Measurements from ENCODE around the gene NDUFA5.
"Not testable (repeated sequence)": the region's sequence is repeated elsewhere in the genome, so short reads cannot be mapped to it uniquely, and the experiment has no call there.

The NDUFA5 gene

DNA sequence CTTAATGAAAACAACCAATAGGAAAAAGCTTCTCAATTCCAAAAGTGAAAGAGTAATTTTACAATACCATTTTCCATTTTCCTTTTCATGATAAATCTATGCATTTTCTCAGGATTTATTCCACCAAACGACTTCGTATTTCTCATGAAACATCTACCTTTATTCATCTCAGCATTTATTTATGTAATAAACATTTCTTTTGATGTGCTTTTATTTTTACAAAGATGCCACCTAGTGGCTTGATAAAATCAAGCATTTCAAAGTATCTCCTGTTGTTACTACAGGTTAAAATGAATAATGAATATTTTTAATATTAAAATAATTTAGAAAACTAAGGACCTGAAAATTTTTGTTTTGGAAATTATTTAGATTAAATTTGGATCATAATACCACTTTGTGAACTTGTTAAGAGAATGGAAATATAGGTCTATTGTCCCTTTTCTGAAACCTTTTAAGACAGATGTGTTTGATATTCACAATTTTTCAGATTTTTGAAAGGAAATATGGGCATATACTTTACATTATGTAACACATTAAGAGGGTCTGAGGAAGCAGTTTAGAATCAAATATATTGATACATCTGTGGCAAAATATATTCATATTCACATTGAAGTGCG is 20.5 kb downstream of the NDUFA5 start:
- no peaks in the 10 kb centered on the region for H3K9me3 Mint-ChIP-seq
- peaks cover 14% of the 10 kb centered on the region for H3K4me1 Mint-ChIP-seq
- H3K4me3 Mint-ChIP-seq, result no peak overlapping the region
- H3K27ac Mint-ChIP-seq, result no peak overlapping the region
- peaks cover 5% of the 10 kb centered on the region for H3K36me3 Mint-ChIP-seq
- H3K27me3 Mint-ChIP-seq, result peaks cover 15% of the 10 kb centered on the region
- ATAC-seq, result no peak

DNA sequence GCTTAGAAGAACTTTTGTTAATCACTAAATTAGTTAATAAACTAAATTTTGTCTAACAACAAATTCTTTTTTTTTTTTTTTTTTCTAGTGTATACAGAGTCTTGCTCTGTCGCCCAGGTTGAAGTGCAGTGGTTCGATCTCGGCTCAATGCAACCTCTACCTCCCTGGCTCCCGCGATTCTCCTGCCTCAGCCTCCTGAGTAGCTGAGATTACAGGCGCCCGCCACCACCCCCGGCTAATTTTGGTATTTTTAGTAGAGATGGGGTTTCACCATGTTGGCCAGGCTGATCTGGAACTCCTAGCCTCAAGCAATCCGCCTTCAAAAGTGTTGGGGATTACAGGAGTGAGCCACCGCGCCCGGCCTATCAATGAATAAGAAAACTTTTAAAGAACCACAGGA is 22.1 kb downstream of the NDUFA5 start:
- H3K4me3 Mint-ChIP-seq, result no peak overlapping the region
- H3K4me1 Mint-ChIP-seq, result peaks cover 14% of the 10 kb centered on the region
- no peak for ATAC-seq
- H3K9me3 Mint-ChIP-seq, result no peaks in the 10 kb centered on the region
- peaks cover 5% of the 10 kb centered on the region for H3K36me3 Mint-ChIP-seq
- peaks cover 15% of the 10 kb centered on the region for H3K27me3 Mint-ChIP-seq
- no peak overlapping the region for H3K27ac Mint-ChIP-seq

DNA sequence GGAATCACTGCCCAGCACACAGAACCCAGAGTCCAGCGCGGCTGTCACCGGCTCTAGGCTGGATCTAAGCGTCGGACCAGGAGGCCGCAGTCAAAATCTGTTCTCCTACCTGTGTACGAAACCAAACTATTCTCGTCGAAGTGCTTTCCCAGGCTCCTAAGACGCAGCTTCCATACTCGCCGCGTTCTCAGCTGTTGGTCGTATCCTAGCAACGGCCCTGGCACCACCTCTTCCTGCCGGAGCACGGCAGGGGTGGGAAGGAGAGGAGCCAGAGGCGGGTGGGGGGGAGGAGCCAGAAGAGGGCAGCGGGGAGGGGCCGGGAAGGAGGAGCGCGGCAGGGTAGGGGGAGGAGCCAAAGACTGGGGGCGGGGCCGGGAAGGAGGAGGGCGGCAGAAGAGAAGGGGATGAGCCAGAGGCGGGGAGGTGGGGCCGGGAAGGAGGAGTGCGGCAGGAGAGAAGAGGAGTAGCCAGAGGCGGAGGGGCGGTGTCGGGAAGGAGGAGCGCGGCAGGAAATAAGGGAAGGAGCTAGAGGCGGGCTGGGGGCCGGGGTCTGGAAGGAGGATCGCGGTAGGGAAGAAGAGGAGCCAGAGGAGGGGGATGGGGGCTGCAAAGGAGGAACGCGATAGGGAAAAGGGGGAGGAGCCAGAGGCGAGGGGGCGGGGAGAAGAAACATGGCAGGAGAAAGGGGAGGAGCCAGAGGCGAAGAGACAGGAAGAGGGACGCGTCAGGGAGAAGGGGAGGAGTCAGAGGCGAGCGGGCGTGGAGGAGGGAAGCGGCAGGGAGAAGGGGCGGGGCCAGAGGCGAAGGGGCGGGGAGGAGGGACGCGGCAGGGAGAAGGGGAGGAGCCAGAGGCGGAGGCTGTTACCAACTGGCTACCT is 23.0 kb downstream of the NDUFA5 start, which contains the start of gene IQUB:
Gene IQUB, minus strand, starts transcription at position 213 of the 878 bp plus-strand sequence. CDS start 22,255 bp downstream, outside the sequence.
- Mint-ChIP-seq H3K4me1 (peaks cover 14% of the 10 kb centered on the region), H3K27ac (peak within 1 kb of the TSS; percentile 60), H3K36me3 (peaks cover 5% of the 10 kb centered on the region), H3K9me3 (no peaks in the 10 kb centered on the region), H3K27me3 (peaks cover 15% of the 10 kb centered on the region), H3K4me3 (peak within 1 kb of the TSS; percentile 86)
- ATAC-seq, result peak; percentile 93

DNA sequence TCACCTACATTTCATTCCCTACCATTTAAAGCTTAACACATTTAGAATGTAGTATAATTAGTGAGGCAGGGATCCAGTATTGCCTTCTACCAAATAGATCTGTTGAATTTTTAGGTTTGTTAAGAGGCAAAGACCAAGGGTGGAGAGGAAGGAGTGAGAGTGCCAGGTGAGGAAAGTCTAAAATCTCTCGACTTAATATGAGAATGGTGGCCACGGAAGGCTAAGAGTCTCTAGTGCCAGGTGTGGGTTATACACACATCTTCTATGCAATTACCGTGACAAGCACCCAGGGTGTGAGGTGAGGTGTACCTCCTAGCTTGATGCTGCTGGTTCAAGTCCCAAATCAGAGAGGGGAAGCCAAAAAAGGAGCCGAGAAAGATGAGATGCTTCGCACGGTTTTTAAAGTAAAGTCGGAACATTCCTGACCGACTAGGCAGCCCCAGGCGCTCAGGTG is 23.7 kb downstream of the NDUFA5 start:
- Mint-ChIP-seq H3K36me3 (no peaks in the 10 kb centered on the region), H3K27ac (no peak overlapping the region), H3K27me3 (peaks cover 15% of the 10 kb centered on the region)

DNA sequence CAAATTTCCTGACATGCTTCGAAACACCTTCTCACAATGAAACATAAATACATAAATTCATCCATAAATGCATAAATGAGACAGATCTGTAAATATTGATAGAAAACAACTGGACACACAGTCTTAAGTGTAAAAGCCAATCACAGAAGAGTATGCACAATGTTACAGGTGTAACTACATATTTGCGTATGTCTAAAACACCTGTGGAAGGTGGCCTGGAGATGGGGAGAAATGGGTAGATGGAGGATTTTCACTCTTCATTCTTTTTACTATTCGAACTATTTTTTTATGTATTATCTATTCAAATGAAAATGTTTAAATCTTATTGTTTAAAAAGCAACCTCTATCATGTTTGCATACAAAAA is 24.1 kb downstream of the NDUFA5 start:
- Mint-ChIP-seq H3K9me3 (no peaks in the 10 kb centered on the region), H3K4me1 (peaks cover 14% of the 10 kb centered on the region), H3K4me3 (peak overlapping the region; percentile 86), H3K27ac (no peak overlapping the region), H3K36me3 (no peaks in the 10 kb centered on the region), H3K27me3 (peaks cover 15% of the 10 kb centered on the region)
- no peak for ATAC-seq

More for the DNA sequence above, 23.7 kb downstream of the NDUFA5 start:
- no peak for ATAC-seq
- H3K9me3 Mint-ChIP-seq, result no peaks in the 10 kb centered on the region
- H3K4me3 Mint-ChIP-seq, result peak overlapping the region; percentile 86
- peaks cover 14% of the 10 kb centered on the region for H3K4me1 Mint-ChIP-seq

DNA sequence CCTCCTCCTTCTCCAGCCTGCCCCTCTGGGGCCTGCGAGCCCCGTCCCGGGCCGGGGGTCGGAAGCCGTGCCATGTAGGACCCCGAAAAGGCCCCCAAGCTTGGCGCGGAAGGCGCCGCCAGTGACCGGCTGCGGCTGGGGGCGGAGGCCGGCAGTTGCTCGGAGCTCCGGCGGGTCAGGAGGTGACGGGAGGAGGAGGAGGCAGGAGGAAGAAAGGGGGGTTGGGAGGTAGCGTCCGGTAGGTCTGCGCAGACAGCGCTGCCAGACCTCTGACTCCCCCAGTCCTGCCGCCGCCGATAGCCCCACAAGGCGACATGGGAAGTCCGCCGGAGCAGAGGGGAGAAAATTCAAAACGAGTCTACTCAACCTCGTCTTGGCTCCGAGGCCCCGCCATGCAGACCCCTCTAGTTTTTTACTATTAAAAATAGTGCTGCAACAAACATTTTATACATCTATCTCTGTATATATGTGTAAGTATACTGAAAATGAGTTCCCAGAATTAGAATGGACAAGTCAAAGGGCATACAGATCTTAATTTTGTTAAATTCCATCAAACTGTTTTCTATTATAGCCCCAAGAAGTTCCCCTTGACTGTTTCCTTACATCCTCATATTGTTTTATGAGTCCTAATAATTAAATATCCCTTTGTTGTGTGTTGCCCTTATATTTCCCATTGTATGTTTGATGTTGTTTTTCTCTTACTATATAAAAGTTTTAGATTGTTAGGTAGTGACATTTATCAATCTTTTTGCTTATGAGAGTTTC is 24.6 kb downstream of the NDUFA5 start:
- H3K9me3 Mint-ChIP-seq, H3K27ac Mint-ChIP-seq, H3K36me3 Mint-ChIP-seq: not testable (repeated sequence)
- H3K27me3 Mint-ChIP-seq, result peaks cover 15% of the 10 kb centered on the region
- ATAC-seq, result peak; percentile 52
- peaks cover 14% of the 10 kb centered on the region for H3K4me1 Mint-ChIP-seq
- H3K4me3 Mint-ChIP-seq, result peak overlapping the region; percentile 13

DNA sequence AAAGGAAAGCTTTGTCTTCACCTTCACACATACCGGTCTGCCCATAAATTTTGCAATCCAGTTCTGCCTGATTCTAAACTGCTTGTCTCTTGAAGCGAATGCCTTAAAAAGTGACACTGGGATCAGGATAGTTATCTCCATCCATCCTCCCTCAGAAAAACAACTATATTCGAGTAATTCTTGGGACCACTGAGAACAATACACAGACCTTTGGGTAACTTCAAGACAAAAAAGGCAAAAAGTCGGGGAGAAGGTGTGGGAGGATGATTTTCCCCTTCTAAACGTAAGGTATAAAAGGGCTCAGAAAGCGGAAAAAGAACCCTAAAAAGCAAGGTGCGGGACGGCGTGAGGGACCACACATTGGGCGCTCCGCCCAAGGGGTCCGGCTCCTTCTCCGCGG is 25.3 kb downstream of the NDUFA5 start:
- Mint-ChIP-seq H3K27me3 (peaks cover 15% of the 10 kb centered on the region), H3K4me3 (peak overlapping the region; percentile 22), H3K4me1 (peaks cover 14% of the 10 kb centered on the region)
- not testable (repeated sequence) for H3K27ac Mint-ChIP-seq, H3K36me3 Mint-ChIP-seq, H3K9me3 Mint-ChIP-seq, ATAC-seq

DNA sequence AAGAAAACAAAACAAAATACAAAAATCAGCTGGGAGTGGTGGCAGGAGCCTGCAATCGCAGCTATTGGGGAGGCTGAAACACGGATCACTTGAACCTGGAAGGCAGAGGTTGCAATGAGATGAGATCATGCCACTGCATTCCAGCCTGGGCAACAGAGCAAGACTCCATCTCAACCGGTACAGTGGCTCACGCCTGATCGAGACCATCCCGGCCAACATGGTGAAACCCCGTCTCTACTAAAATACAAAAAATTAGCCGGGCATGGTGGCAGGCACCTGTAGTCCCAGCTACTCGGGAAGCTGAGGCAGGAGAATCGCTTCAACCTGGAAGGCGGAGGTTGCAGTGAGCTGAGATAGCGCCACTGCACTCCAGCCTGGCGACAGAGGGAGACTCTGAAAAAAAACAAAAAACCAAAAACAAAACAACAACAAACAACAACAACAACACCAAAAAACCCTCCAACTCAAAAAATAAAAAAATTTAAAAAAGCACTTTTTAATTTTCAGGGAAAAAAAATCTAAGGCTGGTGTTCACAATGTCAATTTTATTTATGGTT is 27.5 kb downstream of the NDUFA5 start:
- not testable (repeated sequence) for H3K9me3 Mint-ChIP-seq, H3K36me3 Mint-ChIP-seq, H3K27ac Mint-ChIP-seq, ATAC-seq, H3K4me3 Mint-ChIP-seq
- Mint-ChIP-seq H3K27me3 (peaks cover 22% of the 10 kb centered on the region), H3K4me1 (peaks cover 14% of the 10 kb centered on the region)

DNA sequence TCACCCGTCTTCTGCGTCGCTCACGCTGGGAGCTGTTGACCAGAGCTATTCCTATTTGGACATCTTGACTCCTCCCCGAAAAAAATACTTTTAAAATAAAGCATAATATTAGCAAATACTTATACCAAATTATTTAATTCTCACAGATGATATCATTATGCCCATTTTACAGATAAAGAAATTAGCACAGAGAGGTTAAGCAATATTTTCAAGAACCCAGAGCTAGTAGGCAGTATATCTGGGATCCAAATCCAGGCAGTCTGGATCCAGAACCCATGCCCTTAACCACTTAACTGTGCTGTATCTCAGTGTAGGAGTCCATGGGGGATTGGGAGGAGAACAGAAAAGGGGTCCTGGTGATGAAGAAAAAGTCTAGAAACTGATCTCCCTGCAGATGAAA is 29.4 kb downstream of the NDUFA5 start:
- Mint-ChIP-seq H3K36me3 (no peaks in the 10 kb centered on the region), H3K27ac (no peak overlapping the region), H3K27me3 (peaks cover 12% of the 10 kb centered on the region), H3K4me1 (peaks cover 4% of the 10 kb centered on the region), H3K4me3 (no peak overlapping the region), H3K9me3 (no peaks in the 10 kb centered on the region)
- ATAC-seq, result no peak

DNA sequence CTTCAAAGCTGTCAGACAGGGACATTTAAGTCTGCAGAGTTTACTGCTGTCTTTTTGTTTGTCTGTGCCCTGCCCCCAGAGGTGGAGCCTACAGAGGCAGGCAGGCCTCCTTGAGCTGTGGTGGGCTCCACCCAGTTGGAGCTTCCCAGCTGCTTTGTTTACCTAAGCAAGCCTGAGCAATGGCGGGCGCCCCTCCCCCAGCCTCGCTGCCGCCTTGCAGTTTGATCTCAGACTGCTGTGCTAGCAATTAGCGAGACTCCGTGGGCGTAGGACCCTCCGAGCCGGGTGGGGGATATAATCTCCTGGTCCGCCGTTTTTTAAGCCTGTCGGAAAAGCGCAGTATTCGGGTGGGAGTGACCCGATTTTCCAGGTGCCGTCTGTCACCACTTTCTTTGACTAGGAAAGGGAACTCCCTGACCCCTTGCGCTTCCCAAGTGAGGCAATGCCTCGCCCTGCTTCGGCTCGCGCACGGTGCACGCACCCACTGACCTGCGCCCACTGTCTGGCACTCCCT is 29.8 kb downstream of the NDUFA5 start:
- H3K9me3 Mint-ChIP-seq, H3K27ac Mint-ChIP-seq, H3K27me3 Mint-ChIP-seq, H3K36me3 Mint-ChIP-seq, H3K4me3 Mint-ChIP-seq, H3K4me1 Mint-ChIP-seq, ATAC-seq: not testable (repeated sequence)

DNA sequence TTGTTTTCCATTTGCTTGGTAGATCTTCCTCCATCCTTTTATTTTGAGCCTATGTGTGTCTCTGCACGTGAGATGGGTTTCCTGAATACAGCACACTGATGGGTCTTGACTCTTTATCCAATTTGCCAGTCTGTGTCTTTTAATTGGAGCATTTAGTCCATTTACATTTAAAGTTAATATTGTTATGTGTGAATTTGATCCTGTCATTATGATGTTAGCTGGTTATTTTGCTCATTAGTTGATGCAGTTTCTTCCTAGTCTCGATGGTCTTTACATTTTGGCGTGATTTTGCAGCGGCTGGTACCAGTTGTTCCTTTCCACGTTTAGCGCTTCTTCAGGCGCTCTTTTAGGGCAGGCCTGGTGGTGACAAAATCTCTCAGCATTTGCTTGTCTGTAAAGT is 31.1 kb downstream of the NDUFA5 start:
- not testable (repeated sequence) for H3K4me3 Mint-ChIP-seq, H3K27ac Mint-ChIP-seq, H3K4me1 Mint-ChIP-seq, ATAC-seq, H3K27me3 Mint-ChIP-seq, H3K36me3 Mint-ChIP-seq, H3K9me3 Mint-ChIP-seq

DNA sequence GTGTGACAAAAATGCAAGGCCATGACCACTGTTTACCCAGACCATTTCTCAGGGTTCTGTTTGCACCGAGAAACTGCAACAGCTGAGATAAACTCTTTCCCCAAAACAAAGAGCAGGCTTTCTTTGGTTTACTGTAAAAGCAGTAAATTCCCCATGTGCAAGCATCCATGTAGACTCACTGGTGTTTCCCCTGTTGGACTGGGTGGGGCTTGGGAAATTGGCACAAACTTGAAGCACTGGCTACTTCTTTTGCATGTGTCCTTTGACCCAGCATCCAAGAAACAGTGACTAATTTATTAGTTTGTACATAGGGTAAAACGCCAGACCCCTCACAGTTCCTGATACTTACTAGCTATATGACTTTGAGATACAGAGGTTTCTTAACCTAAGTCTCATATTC is 35.6 kb downstream of the NDUFA5 start:
- no peaks in the 10 kb centered on the region for H3K9me3 Mint-ChIP-seq

DNA sequence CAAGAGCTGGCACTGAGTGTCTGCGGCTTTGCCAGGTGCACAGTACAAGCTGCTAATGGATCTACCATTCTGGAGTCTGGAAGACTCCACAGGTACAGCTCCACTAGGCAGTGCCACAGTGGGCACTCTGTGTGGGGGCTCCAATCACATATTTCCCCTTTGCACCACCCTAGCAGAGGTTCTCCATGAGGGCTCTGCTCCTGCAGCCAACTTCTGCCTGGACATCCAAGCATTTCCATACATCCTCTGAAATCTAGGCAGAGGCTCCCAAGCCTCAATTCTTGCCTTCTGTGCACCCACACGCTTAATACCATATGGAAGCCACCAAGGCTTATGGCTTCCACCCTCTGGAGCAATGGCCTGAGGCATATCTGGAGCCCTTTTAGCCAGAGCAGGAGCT is 52.4 kb downstream of the NDUFA5 start:
- no peak for ATAC-seq
- Mint-ChIP-seq H3K27ac (no peak overlapping the region), H3K9me3 (peaks cover 15% of the 10 kb centered on the region), H3K4me3 (no peak overlapping the region), H3K36me3 (no peaks in the 10 kb centered on the region), H3K4me1 (no peaks in the 10 kb centered on the region), H3K27me3 (peaks cover 26% of the 10 kb centered on the region)

More for the DNA sequence above, 35.6 kb downstream of the NDUFA5 start:
- ATAC-seq, result no peak
- H3K36me3 Mint-ChIP-seq, result no peaks in the 10 kb centered on the region
- H3K4me3 Mint-ChIP-seq, result no peak overlapping the region
- H3K27ac Mint-ChIP-seq, result no peak overlapping the region
- no peaks in the 10 kb centered on the region for H3K4me1 Mint-ChIP-seq
- peaks cover 17% of the 10 kb centered on the region for H3K27me3 Mint-ChIP-seq

DNA sequence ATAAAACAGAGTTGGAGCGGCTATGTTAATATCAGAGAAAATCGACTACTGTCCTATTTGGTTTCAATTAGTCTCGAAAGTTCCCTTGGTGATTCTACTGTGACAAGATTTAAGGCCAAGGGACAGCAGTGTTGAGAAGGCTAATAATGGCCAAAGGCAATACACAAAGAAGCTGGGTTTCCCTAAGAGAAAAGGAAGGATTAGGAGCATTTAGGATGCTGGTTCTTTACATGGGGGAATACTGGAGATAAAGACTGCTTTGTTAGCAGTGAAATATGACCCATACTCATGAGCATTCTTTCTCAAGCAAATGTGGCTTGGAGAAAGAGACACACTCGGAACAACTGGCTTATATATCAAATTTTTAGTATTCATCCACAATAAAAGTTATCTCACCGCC is 55.4 kb downstream of the NDUFA5 start:
- no peak for ATAC-seq
- no peaks in the 10 kb centered on the region for H3K36me3 Mint-ChIP-seq
- no peak overlapping the region for H3K4me3 Mint-ChIP-seq
- no peak overlapping the region for H3K27ac Mint-ChIP-seq
- no peaks in the 10 kb centered on the region for H3K4me1 Mint-ChIP-seq
- peaks cover 15% of the 10 kb centered on the region for H3K27me3 Mint-ChIP-seq
- H3K9me3 Mint-ChIP-seq, result peaks cover 15% of the 10 kb centered on the region
